A549 (cell line): Measurements from ENCODE around the gene CABP7. TPM values are rescaled to one million over a fixed set of nuclear protein-coding genes. Genes with fewer than 3 reads are reported as not detected.

Experiments
- ATAC-seq, 2 experiments: fragments of 200-7000 bp in 1 of 2; fragments of >200 bp in 1 of 2; cut with Nextera tagmentation in 1 of 2; cut with Tn5 transposase in 1 of 2; 3 replicates each; pipeline versions ENCODE4 v1.8.0 to v1.9.1; 2018 to 2020; ENCODE audit warnings: mild to moderate bottlenecking in 1 of 2, moderate library complexity in 1 of 2
- CTCF ChIA-PET: fragments of 300-600 bp; sonication (Branson Sonifier 250); formaldehyde crosslinking; extraction: SDS; loops from one replicate; lab custom pipeline; 2021; ENCODE audit warnings: antibody characterized with exemption, inconsistent platforms; lab: Yijun Ruan, JAX
- POLR2A ChIA-PET: fragments of 350-600 bp; formaldehyde crosslinking; extraction: SDS; loops from one replicate; lab custom pipeline; 2021; ENCODE audit warnings: antibody characterized with exemption, inconsistent platforms; lab: Yijun Ruan, JAX
- DNase-seq, 2 experiments: peaks; one replicate each; pipeline versions ENCODE4 v3.0.0 to v3.0.0-alpha.2; 2011 to 2016; ENCODE audit warnings: low read depth in 1 of 2, low spot score in 1 of 2
- FAIRE-seq: peaks from 2 replicates; lab custom pipeline; 2011; peaks lifted over from hg19 to GRCh38; lab: Jason Lieb, UNC
- H3K27ac ChIP-seq, 2 experiments: fragments of >200 bp; sonication (Bioruptor Twin); formaldehyde crosslinking; 3 replicates each; pipeline ENCODE4 v1.5.1; 2016 to 2017
- H3K4me1 ChIP-seq: fragments of >200 bp; sonication (Bioruptor Twin); formaldehyde crosslinking; 3 replicates; pipeline ENCODE4 v1.6.1; 2016
- H3K4me2 ChIP-seq: fragments of >200 bp; sonication (Bioruptor Twin); formaldehyde crosslinking; 3 replicates; pipeline ENCODE4 v1.6.1; 2016
- H3K4me3 ChIP-seq: fragments of >200 bp; sonication (Bioruptor Twin); formaldehyde crosslinking; 3 replicates; pipeline ENCODE4 v1.5.1; 2016
- H3K9me3 ChIP-seq: fragments of >200 bp; sonication (Bioruptor Twin); formaldehyde crosslinking; 3 replicates; pipeline ENCODE4 v1.6.1; 2016
- BHLHE40 ChIP-seq: IDR thresholded peaks from 2 replicates; pipeline ENCODE4 v1.6.1; 2012; ENCODE audit warnings: low read depth, low read length, inconsistent platforms
- CBX8 ChIP-seq: fragments of 200-600 bp; sonication (generic); IDR thresholded peaks from 2 replicates; pipeline ENCODE4 v1.6.1; 2016
- CHD4 ChIP-seq: fragments of 200-600 bp; sonication (generic); IDR thresholded peaks from 2 replicates; pipeline ENCODE4 v1.6.1; 2016; ENCODE audit warnings: antibody characterized with exemption, mild to moderate bottlenecking, borderline replicate concordance
- EHF ChIP-seq: fragments of 250-450 bp; sonication (Bioruptor Pico); IDR thresholded peaks from 2 replicates; pipeline ENCODE4 v1.5.0; 2020; ENCODE audit warnings: mild to moderate bottlenecking
- HDAC2 ChIP-seq: fragments of 200-600 bp; sonication (generic); IDR thresholded peaks from 2 replicates; pipeline ENCODE4 v1.6.1; 2016
- HEYL ChIP-seq: fragments of 250-450 bp; sonication (Bioruptor Pico); IDR thresholded peaks from 2 replicates; pipeline ENCODE4 v1.8.0; 2021; ENCODE audit warnings: mild to moderate bottlenecking, moderate library complexity
- HOXB13 ChIP-seq: fragments of 250-450 bp; sonication (Bioruptor Pico); IDR thresholded peaks from 2 replicates; pipeline ENCODE4 v1.5.0; 2020; ENCODE audit warnings: low read depth, mild to moderate bottlenecking, moderate library complexity
- HOXB5 ChIP-seq: fragments of 250-450 bp; sonication (Bioruptor Pico); IDR thresholded peaks from 2 replicates; pipeline ENCODE4 v1.5.0; 2020; ENCODE audit warnings: mild to moderate bottlenecking, moderate library complexity
- JUN ChIP-seq, 2 experiments: fragments of >200 bp; sonication (Bioruptor Twin); formaldehyde crosslinking; IDR thresholded peaks; 2 replicates in 1 of 2; 3 replicates in 1 of 2; pipeline ENCODE4 v1.6.1; 2016 to 2017
- JUNB ChIP-seq: fragments of >200 bp; sonication (Bioruptor Twin); formaldehyde crosslinking; IDR thresholded peaks from 2 replicates; pipeline ENCODE4 v1.6.1; 2016
- MAFK ChIP-seq: fragments of 450-650 bp; IDR thresholded peaks from 2 replicates; pipeline ENCODE4 v1.6.1; 2014; ENCODE audit not compliant: partially characterized antibody
- MAZ ChIP-seq: fragments of 150-350 bp; IDR thresholded peaks from 2 replicates; pipeline ENCODE4 v1.6.1; 2014; ENCODE audit warnings: antibody characterized with exemption, low read depth, low read length, borderline replicate concordance
- MYC ChIP-seq: IDR thresholded peaks from 2 replicates; pipeline ENCODE4 v1.6.1; 2012; ENCODE audit warnings: mild to moderate bottlenecking, inconsistent platforms, low read length, improper control_type of control experiment, borderline replicate concordance
- NR3C1 ChIP-seq: fragments of >200 bp; sonication (Bioruptor Twin); formaldehyde crosslinking; IDR thresholded peaks from 3 replicates; pipeline ENCODE4 v1.6.1; 2017
- RAD21 ChIP-seq, 2 experiments: fragments of >200 bp in 1 of 2; sonication (Bioruptor Twin) in 1 of 2; formaldehyde crosslinking in 1 of 2; IDR thresholded peaks in 1 of 2; conservative IDR thresholded peaks in 1 of 2; 2 replicates in 1 of 2; 3 replicates in 1 of 2; pipeline ENCODE4 v1.6.1; 2012 to 2018; ENCODE audit warnings: inconsistent platforms in 1 of 2
- ZFP36 ChIP-seq: fragments of 450-650 bp; IDR thresholded peaks from 2 replicates; pipeline ENCODE4 v1.6.1; 2014; ENCODE audit warnings: borderline replicate concordance; ENCODE audit not compliant: partially characterized antibody
- WGBS: methylation state at CpG from one replicate; pipeline ENCODE4 v1.1.6; 2017; ENCODE audit errors: missing lambda C conversion rate; 5-methylcytosine and 5-hydroxymethylcytosine counted together
- polyA plus RNA-seq, 4 experiments: library from polyadenylated mRNA; depleted of rRNA in 3 of 4; stranded (reverse); fragments of >200 nt; fragmentation: RNase III in 1 of 4; extraction: RNeasy Plus Mini Kit Qiagen cat#74134 plus additional on column Dnase treatment in 1 of 4; gene quantifications; 2 replicates in 3 of 4; 3 replicates in 1 of 4; pipeline ENCODE4 v1.2.3, GENCODE V29; 2011 to 2017
- TF ChIP-seq, protein P1 (sequence below): fragments of 250-450 bp; sonication (Bioruptor Pico); IDR thresholded peaks from 2 replicates; pipeline ENCODE4 v1.5.0; 2020; ENCODE audit warnings: low read depth, mild to moderate bottlenecking, moderate library complexity
- TF ChIP-seq, protein P2 (sequence below): IDR thresholded peaks from 2 replicates; pipeline ENCODE4 v1.6.1; 2012
- TF ChIP-seq, protein P3 (sequence below): fragments of 450-650 bp; IDR thresholded peaks from 2 replicates; pipeline ENCODE4 v1.6.1; 2014; ENCODE audit warnings: antibody characterized with exemption
- TF ChIP-seq, protein P4 (sequence below): fragments of 200-600 bp; sonication (generic); IDR thresholded peaks from 2 replicates; pipeline ENCODE4 v1.6.1; 2016; ENCODE audit warnings: antibody characterized with exemption, mild to moderate bottlenecking, moderate library complexity

The CABP7 gene
- polyA plus RNA-seq, 2 of the 4 experiments (the other 2 are of a cell fraction) = 0.05 to 0.15 TPM

DNA sequence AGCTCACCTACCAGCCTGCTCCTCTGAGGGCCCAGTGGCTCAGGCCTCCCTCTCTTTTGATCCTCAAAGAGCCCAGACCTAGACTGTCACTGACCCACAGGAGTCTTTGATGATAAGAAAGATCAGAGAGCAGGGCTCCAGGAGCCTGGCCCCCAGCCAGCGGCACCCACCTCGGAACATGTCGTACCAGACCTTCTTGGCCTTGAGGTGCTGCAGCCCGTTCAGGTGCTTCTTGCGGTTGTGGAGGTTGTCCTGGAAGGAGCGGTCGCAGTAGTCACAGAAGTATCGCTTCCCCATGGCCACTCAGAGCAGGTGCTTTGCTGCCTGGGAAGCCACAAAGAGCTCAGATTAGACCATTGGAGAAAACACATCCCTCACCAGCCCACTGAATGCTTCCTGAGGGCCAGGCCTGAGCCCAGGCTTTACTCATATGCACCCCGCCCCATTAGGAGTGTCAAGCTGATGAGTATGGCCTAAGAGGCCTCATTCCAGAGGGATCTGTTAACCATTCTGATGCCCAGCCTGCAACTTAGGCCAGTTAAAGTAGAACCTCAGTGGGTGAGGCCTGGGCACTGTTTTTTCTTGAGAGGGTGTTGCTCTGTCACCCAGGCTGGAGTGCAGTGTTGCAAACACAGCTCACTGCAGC, 28.6 kb downstream of the CABP7 start:
- 91% methylated on average over 6 of the region's 9 CpGs for WGBS
- TF ChIP-seq HOXB13 (no peak), HEYL (no peak), EHF (CRISPR knock-in tag) (no peak), BHLHE40 (no peak), CBX8 (no peak), MAZ (no peak)

DNA sequence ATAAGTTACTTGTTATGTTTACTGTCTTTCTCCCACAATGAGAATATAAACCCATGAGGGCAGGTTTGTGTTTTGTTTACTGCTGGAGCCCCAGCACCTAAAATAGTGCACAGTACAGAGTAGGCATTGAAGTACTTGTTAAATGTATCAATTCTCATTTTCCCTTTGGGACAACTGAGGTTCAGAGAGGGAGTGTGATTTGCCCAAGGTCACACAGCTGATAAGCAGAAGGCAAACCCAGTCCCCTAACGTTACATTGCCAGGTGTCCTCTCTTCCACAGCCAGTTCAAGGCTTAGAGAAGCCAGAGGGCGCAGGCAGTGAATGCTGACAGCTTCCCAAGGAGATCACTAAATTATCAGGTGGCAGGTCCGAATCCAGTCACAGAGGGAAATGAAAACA, 30.2 kb downstream of the CABP7 start:
- ChIA-PET POLR2A (no interaction called here), CTCF (interaction anchor here (0.6 to 1.0 kb wide), 2 partner anchors 11 to 28 kb away, joined by 3 read pairs; no protein-coding TSS in a partner anchor)
- DNase-seq (no peak), ATAC-seq (no peak), FAIRE-seq (no peak)
- H3K4me2 ChIP-seq = no peak overlapping the region
- no peak overlapping the region for H3K27ac ChIP-seq
- no peaks in the 10 kb centered on the region for H3K9me3 ChIP-seq
- H3K4me1 ChIP-seq = no peaks in the 10 kb centered on the region
- no peak overlapping the region for H3K4me3 ChIP-seq
- TF ChIP-seq MAFK = no peak
- TF ChIP-seq, protein P1, sequence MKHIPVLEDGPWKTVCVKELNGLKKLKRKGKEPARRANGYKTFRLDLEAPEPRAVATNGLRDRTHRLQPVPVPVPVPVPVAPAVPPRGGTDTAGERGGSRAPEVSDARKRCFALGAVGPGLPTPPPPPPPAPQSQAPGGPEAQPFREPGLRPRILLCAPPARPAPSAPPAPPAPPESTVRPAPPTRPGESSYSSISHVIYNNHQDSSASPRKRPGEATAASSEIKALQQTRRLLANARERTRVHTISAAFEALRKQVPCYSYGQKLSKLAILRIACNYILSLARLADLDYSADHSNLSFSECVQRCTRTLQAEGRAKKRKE (CRISPR knock-in tag) = no peak
- TF ChIP-seq BHLHE40 = no peak
- no peak for TF ChIP-seq NR3C1
- no peak for TF ChIP-seq HDAC2
- TF ChIP-seq ZFP36 = no peak
- no peak for TF ChIP-seq HOXB5 (CRISPR knock-in tag)
- no peak for TF ChIP-seq RAD21 (conservative IDR thresholded peaks at IDR 0.05 in 1 of 2, IDR thresholded peaks at IDR 0.05 in 1 of 2)
- TF ChIP-seq, protein P2, sequence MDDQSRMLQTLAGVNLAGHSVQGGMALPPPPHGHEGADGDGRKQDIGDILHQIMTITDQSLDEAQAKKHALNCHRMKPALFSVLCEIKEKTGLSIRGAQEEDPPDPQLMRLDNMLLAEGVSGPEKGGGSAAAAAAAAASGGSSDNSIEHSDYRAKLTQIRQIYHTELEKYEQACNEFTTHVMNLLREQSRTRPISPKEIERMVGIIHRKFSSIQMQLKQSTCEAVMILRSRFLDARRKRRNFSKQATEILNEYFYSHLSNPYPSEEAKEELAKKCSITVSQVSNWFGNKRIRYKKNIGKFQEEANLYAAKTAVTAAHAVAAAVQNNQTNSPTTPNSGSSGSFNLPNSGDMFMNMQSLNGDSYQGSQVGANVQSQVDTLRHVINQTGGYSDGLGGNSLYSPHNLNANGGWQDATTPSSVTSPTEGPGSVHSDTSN = no peak
- TF ChIP-seq JUN (IDR thresholded peaks at IDR 0.05) = no peak
- TF ChIP-seq JUNB = no peak
- TF ChIP-seq, protein P3, sequence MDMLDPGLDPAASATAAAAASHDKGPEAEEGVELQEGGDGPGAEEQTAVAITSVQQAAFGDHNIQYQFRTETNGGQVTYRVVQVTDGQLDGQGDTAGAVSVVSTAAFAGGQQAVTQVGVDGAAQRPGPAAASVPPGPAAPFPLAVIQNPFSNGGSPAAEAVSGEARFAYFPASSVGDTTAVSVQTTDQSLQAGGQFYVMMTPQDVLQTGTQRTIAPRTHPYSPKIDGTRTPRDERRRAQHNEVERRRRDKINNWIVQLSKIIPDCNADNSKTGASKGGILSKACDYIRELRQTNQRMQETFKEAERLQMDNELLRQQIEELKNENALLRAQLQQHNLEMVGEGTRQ = no peak
- no peak for TF ChIP-seq MYC
- no peak for TF ChIP-seq CHD4
- TF ChIP-seq, protein P4, sequence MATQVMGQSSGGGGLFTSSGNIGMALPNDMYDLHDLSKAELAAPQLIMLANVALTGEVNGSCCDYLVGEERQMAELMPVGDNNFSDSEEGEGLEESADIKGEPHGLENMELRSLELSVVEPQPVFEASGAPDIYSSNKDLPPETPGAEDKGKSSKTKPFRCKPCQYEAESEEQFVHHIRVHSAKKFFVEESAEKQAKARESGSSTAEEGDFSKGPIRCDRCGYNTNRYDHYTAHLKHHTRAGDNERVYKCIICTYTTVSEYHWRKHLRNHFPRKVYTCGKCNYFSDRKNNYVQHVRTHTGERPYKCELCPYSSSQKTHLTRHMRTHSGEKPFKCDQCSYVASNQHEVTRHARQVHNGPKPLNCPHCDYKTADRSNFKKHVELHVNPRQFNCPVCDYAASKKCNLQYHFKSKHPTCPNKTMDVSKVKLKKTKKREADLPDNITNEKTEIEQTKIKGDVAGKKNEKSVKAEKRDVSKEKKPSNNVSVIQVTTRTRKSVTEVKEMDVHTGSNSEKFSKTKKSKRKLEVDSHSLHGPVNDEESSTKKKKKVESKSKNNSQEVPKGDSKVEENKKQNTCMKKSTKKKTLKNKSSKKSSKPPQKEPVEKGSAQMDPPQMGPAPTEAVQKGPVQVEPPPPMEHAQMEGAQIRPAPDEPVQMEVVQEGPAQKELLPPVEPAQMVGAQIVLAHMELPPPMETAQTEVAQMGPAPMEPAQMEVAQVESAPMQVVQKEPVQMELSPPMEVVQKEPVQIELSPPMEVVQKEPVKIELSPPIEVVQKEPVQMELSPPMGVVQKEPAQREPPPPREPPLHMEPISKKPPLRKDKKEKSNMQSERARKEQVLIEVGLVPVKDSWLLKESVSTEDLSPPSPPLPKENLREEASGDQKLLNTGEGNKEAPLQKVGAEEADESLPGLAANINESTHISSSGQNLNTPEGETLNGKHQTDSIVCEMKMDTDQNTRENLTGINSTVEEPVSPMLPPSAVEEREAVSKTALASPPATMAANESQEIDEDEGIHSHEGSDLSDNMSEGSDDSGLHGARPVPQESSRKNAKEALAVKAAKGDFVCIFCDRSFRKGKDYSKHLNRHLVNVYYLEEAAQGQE = no peak
- 94% methylated on average over 3 of the region's 3 CpGs for WGBS

More for the DNA sequence above, 28.6 kb downstream of the CABP7 start:
- ATAC-seq (no peak), FAIRE-seq (no peak), DNase-seq (no peak)
- H3K9me3 ChIP-seq = no peaks in the 10 kb centered on the region
- H3K27ac ChIP-seq = no peak overlapping the region
- ChIA-PET CTCF (interaction anchor here (0.5 kb wide), 1 partner anchor 12 kb away, joined by 3 read pairs; no protein-coding TSS in a partner anchor), POLR2A (no interaction called here)
- H3K4me2 ChIP-seq = no peak overlapping the region
- no peak overlapping the region for H3K4me3 ChIP-seq
- no peaks in the 10 kb centered on the region for H3K4me1 ChIP-seq
